A673 (cell line): ENCODE measurements around the gene TUSC1. TPM values are rescaled to one million over a fixed set of nuclear protein-coding genes. Genes with fewer than 3 reads are reported as not detected.

Experiments used
- BruUV-seq: library from RNA; stranded (reverse); fragments of 400-500 nt; replicated peaks from 2 replicates; lab custom pipeline; 2021; lab: Mats Ljungman, UMichigan
- CTCF ChIA-PET: fragments of 300-600 bp; sonication (Branson Sonifier 250); formaldehyde crosslinking; loops from one replicate; lab custom pipeline; 2022; ENCODE audit warnings: antibody characterized with exemption; lab: Charles Lee
- POLR2A ChIA-PET: fragments of 300-600 bp; sonication (Branson Sonifier 250); formaldehyde crosslinking; loops from one replicate; lab custom pipeline; 2022; ENCODE audit warnings: antibody characterized with exemption; ENCODE audit not compliant: low non-redundant PET; lab: Charles Lee
- DNase-seq: peaks from one replicate; pipeline ENCODE4 v3.0.0-alpha.2; 2015; ENCODE audit warnings: low spot score
- H3K27ac ChIP-seq: fragments of 200-600 bp; sonication (generic); 2 replicates; pipeline ENCODE4 v1.5.1; 2016; ENCODE audit warnings: mixed run types, low read depth, mild to moderate bottlenecking, mixed read lengths, antibody characterized with exemption, low read length; ENCODE audit not compliant: poor library complexity, severe bottlenecking
- H3K27me3 ChIP-seq: fragments of 200-600 bp; sonication (generic); replicated peaks from 2 replicates; pipeline ENCODE4 v1.6.1; 2017; ENCODE audit warnings: mixed run types, low read depth, mild to moderate bottlenecking, mixed read lengths, antibody characterized with exemption, low read length; ENCODE audit not compliant: insufficient read depth, poor library complexity
- H3K36me3 ChIP-seq: fragments of 200-600 bp; sonication (generic); 2 replicates; pipeline ENCODE4 v1.6.1; 2016; ENCODE audit warnings: mixed run types, mild to moderate bottlenecking, mixed read lengths, antibody characterized with exemption, low read length; ENCODE audit not compliant: insufficient read depth, poor library complexity, severe bottlenecking
- H3K4me1 ChIP-seq: fragments of 200-600 bp; sonication (generic); 2 replicates; pipeline ENCODE4 v1.6.1; 2017; ENCODE audit warnings: mixed run types, mild to moderate bottlenecking, mixed read lengths, antibody characterized with exemption, low read length; ENCODE audit not compliant: insufficient read depth, poor library complexity, severe bottlenecking
- H3K4me3 ChIP-seq: fragments of 200-600 bp; sonication (generic); 2 replicates; pipeline ENCODE4 v1.5.1; 2016; ENCODE audit warnings: low read depth, mixed run types, mild to moderate bottlenecking, mixed read lengths, low read length; ENCODE audit not compliant: poor library complexity, severe bottlenecking
- H3K9me3 ChIP-seq: fragments of 200-600 bp; sonication (generic); 2 replicates; pipeline ENCODE4 v1.6.1; 2016; ENCODE audit warnings: mixed run types, low read depth, mild to moderate bottlenecking, mixed read lengths, antibody characterized with exemption, low read length; ENCODE audit not compliant: poor library complexity, severe bottlenecking
- EZH2 ChIP-seq: fragments of 200-600 bp; sonication (generic); IDR thresholded peaks from 2 replicates; pipeline ENCODE4 v1.6.1; 2017; ENCODE audit warnings: borderline replicate concordance, low read depth, mild to moderate bottlenecking, mixed read lengths, antibody characterized with exemption, low read length; ENCODE audit not compliant: poor library complexity, severe bottlenecking
- intact Hi-C: fragments of 100-400 bp; cut with micrococcal nuclease; formaldehyde crosslinking; loops from one replicate; pipeline ENCODE4 v1.10.0; 2022; ENCODE audit not compliant: unreplicated experiment
- total RNA-seq: library from RNA; stranded (reverse); gene quantifications from 2 replicates; pipeline ENCODE4 v1.2.3, GENCODE V29; 2021
- TF ChIP-seq, protein P1 (sequence below): fragments of 300-800, 200-600 bp; sonication (generic); conservative IDR thresholded peaks from 2 replicates; pipeline ENCODE4 v1.5.1; 2017; ENCODE audit warnings: low read depth, mild to moderate bottlenecking, antibody characterized with exemption, low read length, moderate library complexity, mixed read lengths

Gene TUSC1
- total RNA-seq, 1 experiment from 2014 or later = not detected

DNA sequence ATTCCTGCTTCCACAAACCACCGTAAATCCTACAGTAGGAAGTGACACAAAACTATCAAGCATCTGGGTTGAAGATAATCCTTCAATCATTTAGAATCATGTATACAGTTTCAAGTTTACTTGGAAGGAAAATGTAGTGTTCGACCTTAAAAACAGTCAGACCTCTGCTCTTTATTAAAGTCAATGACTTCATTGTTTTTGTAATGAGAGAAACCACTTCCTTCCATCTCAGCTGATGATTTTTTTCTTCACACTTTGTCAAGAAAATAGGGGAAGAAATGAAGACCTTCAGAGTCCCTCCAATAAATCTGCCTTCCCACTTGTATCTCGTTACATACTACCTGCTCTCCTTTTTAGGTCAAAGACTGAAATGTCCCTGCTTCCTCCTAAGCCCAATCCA, 30.1 kb downstream of the TUSC1 start:
- CTCF ChIA-PET = no interaction called here
- Histone ChIP-seq H3K36me3 (no peaks in the 10 kb centered on the region), H3K27me3 (no peaks in the 10 kb centered on the region), H3K4me1 (no peaks in the 10 kb centered on the region), H3K4me3 (no peak overlapping the region), H3K9me3 (no peaks in the 10 kb centered on the region), H3K27ac (no peak overlapping the region)
- POLR2A ChIA-PET = no interaction called here
- BruUV-seq = no TSS peak
- TF ChIP-seq EZH2 = no peak
- TF ChIP-seq, protein P1, sequence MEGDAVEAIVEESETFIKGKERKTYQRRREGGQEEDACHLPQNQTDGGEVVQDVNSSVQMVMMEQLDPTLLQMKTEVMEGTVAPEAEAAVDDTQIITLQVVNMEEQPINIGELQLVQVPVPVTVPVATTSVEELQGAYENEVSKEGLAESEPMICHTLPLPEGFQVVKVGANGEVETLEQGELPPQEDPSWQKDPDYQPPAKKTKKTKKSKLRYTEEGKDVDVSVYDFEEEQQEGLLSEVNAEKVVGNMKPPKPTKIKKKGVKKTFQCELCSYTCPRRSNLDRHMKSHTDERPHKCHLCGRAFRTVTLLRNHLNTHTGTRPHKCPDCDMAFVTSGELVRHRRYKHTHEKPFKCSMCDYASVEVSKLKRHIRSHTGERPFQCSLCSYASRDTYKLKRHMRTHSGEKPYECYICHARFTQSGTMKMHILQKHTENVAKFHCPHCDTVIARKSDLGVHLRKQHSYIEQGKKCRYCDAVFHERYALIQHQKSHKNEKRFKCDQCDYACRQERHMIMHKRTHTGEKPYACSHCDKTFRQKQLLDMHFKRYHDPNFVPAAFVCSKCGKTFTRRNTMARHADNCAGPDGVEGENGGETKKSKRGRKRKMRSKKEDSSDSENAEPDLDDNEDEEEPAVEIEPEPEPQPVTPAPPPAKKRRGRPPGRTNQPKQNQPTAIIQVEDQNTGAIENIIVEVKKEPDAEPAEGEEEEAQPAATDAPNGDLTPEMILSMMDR = no peak
- no peak for DNase-seq
- intact Hi-C loops = no loop called here

GRCh38 chr9:25636026-25636425, 42.2 kb downstream of the TUSC1 start:
- ChIA-PET CTCF (no interaction called here), POLR2A (no interaction called here)
- TF ChIP-seq, protein P1 = no peak
- no peak for TF ChIP-seq EZH2
- DNase-seq = no peak
- intact Hi-C loops = no loop called here
- no peaks in the 10 kb centered on the region for H3K36me3 ChIP-seq
- no peaks in the 10 kb centered on the region for H3K4me1 ChIP-seq
- H3K4me3 ChIP-seq = no peak overlapping the region
- no TSS peak for BruUV-seq
- no peak overlapping the region for H3K27ac ChIP-seq
- no peaks in the 10 kb centered on the region for H3K27me3 ChIP-seq
- H3K9me3 ChIP-seq = no peaks in the 10 kb centered on the region

DNA sequence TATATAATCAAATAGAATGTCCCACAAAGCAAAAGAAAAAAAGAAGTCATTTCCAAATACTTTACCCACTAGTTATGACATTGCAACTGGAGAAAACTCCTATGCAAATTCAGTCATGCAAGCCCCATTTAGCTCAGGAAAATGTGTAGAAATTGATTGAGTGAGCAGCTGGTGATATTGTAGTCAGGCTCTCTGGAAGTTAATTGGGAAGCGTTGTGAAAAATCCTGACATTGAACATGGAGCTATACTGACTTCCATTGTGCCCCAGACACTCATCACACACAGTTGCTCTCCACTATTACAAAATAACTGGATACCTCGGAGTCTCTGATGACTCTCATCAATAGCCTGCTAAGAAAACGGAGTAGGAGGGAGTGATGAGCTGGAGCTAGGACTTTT, 49.0 kb downstream of the TUSC1 start:
- Histone ChIP-seq H3K4me3 (no peak overlapping the region), H3K4me1 (no peaks in the 10 kb centered on the region), H3K36me3 (no peaks in the 10 kb centered on the region), H3K27ac (no peak overlapping the region), H3K9me3 (no peaks in the 10 kb centered on the region), H3K27me3 (no peaks in the 10 kb centered on the region)
- ChIA-PET POLR2A (no interaction called here), CTCF (no interaction called here)
- no TSS peak for BruUV-seq
- intact Hi-C loops = no loop called here
- TF ChIP-seq, protein P1 = no peak
- TF ChIP-seq EZH2 = no peak
- no peak for DNase-seq
